Cardiac septum (tissue), 1 donor: Measurements from ENCODE around the gene TTC7B. TPM values are rescaled to one million over a fixed set of nuclear protein-coding genes. Genes with fewer than 3 reads are reported as not detected.
A peak's percentile ranks its signal among the peaks of the same experiment; 100 is the strongest.

Experiments used
- DNase-seq: peaks from one replicate; pipeline ENCODE4 v3.0.0-alpha.2; 2020; ENCODE audit warnings: low spot score
- intact Hi-C: fragments of 100-400 bp; cut with DNase I; formaldehyde crosslinking; loops from one replicate; pipeline ENCODE4 v1.14.0; 2022
- total RNA-seq: library from RNA; stranded (reverse); fragmentation: NEBNext Ultra II Directional; extraction: Animal tissue kit (Norgen Biotek cat#: 25700); gene quantifications from one replicate; pipeline ENCODE4 v1.2.1, GENCODE V29; 2021
- donor health status: DM: no; HTN: no; CAD: no.

The TTC7B gene
- total RNA-seq, 1 donor from 2014 or later, result 64.9 TPM

DNA sequence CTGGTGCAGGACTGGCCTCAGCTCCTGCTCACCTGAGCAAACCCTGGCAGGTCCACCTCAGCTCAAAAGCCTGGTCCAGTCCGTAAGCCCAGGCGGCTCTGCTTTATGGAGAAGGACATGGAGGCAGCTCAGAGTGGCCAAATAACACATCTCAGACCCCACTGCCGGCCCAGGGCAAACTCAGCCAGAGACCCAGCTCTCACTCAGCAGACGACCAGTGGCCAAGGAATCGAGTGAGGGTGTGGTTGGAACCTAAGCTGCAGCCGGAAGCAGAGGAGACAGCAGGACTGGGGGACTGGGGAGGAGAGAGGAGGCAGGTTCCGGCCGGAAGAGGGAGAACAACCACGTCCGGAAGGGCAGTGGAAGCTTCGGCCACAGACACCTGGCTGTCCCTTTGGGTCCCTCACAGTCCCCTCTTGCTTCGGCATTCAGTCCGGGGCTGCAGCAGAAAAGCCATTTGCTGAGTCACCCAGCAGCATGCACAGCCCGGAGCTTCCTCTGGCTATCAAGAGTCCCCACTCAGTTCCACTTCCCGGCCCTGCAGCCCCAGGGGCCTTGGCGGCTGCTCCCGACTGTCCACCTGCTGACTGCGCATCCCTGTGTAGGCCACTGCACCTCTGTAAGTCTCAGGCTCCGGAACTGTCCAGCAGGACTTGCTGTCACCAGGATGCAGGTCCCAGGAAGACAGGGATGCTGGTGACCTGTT is 315.4 kb downstream of the TTC7B start:
- intact Hi-C loops, result no loop called here
- DNase-seq, result peak; percentile 68

DNA sequence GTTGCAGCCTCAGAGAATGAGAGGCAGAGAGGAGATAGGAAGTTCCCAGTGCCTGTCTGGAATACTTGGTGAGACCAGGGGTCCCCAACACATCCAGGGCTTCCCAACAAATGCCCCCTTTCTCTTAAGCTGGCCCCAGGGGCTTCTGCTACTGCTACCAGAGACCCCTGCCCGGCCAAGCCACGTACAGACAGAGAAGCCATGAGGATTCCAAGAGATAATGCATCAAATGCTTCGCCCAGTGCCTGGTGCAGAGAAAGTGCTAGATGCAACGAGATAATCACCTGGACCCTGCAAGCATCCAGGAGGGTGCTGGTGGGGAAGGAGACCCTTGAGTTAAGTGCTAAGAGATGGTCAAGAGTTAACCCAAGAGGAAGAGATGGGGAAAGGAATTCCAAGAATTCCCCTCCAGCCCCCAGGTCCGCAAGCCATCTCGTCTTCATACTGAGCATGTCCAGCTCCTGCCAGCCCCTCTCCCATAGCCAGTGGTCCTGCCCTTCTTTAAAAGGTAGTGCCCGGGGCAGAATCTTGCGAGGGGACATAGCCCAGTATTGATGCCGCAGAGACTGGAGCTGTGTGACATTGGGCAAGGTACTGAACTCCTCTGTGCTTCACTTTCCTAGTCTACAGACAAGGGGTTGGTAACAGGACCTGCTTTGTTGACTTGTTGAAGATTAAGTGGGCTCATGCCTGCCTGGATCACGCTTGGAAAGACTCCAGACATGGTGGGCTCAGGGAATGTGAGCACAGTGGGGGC is 316.1 kb downstream of the TTC7B start:
- peak; percentile 31 for DNase-seq
- intact Hi-C loops, result loop anchor here (10.0 kb wide), 1 partner anchor 195 kb away; no protein-coding TSS in a partner anchor

DNA sequence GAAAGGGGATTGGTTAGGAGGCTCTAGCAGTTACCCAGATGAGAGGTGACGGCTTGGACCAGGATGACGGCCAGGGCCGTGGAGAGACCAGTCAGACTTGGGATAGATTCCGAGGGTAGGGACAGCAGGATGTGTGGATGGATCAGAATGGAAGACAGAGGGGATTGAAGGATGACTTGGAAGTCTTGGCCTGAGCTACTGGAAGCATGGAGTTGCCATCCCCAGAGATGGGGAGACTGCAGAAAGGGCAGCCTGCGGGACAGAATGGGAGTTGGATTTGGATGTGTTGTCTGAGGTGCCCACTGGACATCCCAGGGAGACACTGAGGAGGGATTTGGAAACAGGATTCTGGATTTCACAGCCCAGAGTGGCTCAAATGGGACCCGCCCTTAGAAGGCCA is 317.1 kb downstream of the TTC7B start:
- intact Hi-C loops, result loop anchor here (10.0 kb wide), 1 partner anchor 194 kb away; no protein-coding TSS in a partner anchor
- DNase-seq, result peak; percentile 50

DNA sequence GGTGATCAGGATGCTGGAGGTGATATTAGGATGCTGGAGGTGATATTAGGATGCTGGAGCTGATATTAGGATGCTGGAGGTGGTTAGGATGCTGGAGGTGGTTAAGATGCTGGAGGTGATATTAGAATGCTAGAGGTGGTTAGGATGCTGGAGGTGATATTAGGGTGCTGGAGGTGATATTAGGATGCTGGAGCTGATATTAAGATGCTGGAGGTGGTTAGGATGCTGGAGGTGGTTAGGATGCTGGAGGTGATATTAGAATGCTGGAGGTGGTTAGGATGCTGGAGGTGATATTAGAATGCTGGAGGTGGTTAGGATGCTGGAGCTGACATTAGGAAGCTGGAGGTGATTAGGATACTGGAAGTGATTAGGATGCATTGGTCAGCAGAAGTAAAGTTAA is 318.0 kb downstream of the TTC7B start:
- intact Hi-C loops, result loop anchor here (10.0 kb wide), 1 partner anchor 193 kb away; no protein-coding TSS in a partner anchor
- no peak for DNase-seq

DNA sequence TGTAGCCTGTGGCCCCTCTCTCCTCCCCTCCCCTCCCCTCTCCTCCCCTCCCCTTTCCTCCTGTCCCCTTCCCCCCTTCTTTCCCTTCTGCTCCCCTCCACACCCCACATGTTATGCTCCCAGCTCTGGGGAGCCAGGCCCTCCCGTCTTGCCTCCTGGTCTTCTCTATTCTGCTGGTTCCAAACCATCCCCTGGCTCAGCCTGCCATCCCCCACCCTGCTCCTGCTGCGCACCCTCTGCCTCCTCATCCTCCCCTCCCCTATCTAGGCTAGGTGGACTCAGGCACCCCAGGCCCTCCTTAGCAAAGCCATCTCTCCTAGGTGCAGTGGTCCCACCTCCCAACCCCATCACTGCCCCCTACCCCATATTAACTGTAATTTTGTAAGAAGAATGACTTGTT is 319.9 kb downstream of the TTC7B start:
- intact Hi-C loops, result loop anchor here (10.0 kb wide), 1 partner anchor 192 kb away; no protein-coding TSS in a partner anchor
- no peak for DNase-seq

DNA sequence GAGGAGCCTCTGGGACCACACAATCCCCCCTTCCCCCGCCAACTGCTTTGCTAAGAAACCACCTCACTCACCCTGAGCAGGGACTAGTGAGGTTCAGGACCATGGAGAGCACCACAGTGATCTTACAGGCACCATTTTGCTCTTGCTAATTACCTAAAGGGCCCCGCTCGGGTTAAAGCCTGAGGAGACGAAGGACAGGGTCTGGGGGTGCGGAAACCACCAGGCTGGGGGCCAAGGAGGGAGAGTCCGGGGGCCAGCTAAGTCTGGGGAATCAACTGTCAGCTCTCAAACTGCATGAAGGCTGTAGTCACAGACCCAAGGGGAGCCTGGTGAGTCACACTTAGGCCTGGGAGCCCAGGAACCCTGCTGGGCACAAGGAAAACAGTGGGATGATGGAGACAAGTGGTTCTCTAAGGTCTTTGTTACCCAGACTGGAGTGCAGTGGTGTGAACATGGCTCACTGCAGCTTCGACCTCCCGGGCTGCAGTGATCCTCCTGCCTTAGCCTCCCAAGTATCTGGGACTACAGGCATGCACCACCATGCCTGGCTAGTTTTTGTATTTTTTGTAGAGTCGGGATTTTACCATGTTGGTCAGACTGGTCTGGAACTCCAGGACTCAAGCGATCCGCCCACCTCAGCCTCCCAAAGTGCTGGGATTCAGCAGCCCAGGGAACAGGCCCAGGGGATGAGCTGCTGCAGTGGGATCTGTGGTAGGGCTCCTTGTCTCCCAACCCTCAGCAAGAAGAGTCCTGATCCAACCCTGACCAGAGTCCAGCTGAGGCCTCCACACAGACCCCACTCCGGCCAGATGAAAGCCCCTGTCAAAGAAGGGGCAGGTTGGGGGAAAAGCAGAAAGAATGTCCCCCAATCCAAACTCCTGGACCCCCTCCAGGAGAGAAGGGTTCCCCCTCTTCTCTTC is 320.6 kb downstream of the TTC7B start:
- no peak for DNase-seq
- intact Hi-C loops, result loop anchor here (10.0 kb wide), 1 partner anchor 191 kb away; no protein-coding TSS in a partner anchor

DNA sequence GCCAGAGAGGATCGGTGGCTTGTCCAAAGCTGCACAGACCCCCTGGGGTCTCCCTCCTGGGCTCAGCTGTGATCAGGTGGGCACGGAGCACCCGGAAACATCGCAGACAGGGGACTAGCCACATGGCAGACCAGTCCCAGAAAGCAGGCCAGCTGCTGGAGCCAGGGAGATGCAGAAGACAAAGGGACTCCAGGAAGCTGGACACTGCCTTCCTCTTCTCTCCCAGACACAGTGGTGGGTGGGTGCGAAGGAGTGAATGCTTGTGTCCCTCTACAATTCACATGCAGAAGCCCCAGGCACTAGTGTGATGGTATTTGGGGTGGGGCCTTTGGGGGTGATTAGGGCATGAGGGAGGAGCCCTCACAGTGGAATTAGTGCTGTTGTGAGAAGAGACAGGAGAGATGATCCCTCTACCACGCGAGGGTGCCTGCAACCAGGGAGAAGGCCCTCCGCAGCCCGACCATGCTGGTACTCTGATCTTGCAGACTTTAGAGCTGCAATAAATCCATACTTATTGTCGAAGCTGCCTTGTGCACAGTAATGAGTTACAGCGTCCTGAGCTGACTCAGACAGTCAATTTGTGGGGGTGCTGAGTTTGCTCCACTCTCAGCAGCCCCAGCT is 324.2 kb downstream of the TTC7B start:
- intact Hi-C loops, result loop anchor here (10.0 kb wide), 1 partner anchor 187 kb away; no protein-coding TSS in a partner anchor
- DNase-seq, result no peak

DNA sequence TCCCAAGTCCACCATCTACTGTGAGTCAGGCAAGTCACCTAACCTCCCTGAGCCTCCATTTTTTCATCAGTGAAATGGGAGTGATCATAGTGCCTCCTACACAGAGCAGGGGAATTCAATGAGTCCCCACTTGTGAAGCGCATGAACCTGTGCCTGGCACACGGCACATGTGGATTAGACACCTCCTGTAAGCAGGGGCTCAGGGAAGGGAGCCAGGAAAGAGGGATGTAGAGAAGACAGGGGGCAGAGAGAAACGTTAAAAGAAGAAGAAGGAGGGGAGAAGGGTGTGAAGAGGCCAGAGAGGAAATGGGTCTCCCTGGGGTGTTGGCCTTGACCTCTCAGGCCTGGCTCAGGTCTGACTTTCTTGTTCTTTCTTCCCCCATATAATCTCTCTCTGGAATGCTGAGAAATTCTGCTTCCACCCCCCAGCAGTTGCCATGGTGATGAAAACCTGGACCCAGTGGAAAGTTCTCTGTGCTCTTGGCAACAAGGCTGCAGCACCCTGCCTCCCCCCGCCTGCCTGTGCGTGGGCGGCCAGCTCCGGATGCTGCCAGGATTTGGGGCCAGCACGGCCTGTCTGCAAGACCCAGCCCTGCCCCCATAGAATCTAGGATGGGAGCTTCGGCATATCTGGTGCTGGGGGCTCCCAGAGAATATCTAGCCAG is 324.9 kb downstream of the TTC7B start:
- intact Hi-C loops, result loop anchor here (10.0 kb wide), 1 partner anchor 187 kb away; no protein-coding TSS in a partner anchor
- no peak for DNase-seq

DNA sequence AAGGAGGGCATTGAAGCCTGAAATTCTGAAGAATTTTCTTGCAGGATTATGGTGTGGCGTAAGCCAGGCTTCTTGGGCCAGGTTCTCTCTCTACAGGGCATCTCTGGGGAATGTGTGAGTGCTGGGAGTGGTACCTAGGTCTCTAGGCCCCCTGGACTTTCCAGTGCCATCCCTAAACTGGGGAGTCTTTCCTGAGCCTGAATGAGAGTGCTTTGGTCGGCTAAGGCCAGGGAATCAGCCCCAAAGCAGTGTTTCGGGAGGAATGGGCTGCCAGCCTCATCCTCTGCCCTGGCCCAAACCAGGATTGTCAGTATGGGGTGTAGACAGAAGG is 325.5 kb downstream of the TTC7B start:
- no peak for DNase-seq
- intact Hi-C loops, result loop anchor here (10.0 kb wide), 1 partner anchor 186 kb away; no protein-coding TSS in a partner anchor

DNA sequence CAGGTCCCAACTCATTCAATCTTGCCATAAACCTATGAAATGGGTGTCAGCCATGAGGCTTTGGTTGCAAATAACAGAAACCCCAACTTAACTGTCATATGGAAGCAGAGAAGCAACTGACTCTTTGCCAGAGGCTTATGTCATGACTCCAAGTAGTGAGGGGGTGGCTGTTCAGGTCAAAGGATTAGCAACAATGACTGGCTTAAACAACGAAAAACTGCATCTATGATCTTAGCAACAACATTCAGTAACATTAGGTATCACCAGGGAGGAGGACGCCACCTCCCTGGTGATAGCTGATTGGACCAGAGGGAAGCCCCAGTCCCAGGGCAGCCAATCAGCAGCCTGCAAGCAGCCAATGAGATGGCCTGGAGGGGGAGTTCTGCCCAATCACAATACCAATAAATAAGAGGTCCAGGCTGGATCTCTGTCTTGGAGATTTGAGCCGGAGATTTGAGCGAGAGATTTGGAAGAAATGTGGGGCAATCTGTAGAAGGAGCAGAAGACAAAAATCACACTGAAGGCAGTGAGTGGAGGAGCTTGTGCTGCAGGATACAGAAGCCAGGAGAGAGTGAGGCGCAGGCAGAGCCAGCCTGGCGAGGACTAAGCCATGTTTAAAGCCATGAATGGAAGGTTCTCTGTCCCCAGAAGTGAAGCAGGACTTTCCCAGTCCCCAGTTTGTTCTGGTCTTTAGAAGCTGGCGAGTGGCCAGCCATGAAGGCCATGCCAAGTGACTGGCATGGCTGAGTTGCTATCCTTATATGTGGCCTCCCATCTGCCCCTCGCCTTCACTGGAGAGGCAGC is 326.1 kb downstream of the TTC7B start:
- intact Hi-C loops, result loop anchor here (10.0 kb wide), 1 partner anchor 185 kb away; no protein-coding TSS in a partner anchor
- DNase-seq, result no peak

DNA sequence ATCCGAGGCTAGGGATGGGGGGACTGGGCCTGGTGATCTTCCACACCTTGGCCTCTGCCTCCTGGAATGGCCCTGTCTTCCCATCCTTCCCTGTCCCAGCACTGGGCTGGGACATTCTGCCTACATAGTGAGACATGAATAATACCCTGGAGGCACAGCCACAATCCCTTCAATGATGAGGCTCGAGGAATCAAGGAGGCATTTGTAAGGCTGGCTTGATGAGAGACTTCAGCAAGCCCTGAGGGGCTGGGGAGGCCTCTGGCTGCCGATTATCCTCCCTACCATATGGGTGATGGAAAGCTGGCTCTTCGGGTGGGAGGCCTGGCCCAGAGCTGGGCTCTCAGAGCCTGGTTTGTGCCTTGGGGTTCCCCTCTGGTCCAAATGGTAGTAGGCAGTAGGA is 326.9 kb downstream of the TTC7B start:
- no peak for DNase-seq
- intact Hi-C loops, result no loop called here

DNA sequence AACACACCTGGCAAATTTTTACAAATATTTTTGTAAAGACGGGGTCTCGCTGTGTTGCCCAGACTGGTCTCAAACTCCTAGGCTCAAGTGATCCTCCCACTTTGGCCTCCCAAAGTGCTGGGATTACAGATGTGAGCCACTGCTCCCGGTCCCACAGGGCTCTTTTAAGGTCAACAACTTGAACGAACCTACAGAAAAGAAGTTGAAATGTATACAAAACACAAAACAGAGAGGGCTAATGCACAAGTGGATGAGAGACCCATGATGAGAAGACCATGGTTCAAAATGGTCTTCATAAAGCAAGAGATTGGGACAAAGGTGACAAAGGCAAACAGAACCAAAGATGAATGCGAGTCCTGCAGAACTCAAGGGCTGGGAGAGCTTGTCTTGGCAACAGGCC is 328.0 kb downstream of the TTC7B start:
- no peak for DNase-seq

DNA sequence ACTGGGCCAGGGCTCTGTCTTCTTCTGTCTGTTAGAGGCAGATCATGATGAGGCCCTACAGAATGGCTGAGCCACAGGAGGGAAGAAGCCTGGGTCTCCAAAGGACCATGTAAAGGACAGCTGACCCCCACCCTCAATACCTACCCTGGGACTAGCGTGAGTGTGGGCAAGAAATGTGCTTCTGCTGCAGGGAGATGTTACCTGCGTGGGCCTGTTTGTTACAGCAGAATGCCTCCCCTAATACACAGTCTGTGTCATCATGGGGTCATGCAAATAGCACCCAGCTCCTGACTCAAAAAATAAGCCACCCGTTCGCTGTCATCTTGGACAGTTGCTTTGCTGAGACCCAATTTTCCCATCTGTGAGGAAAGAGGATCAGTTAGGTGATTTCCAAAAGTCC is 328.8 kb downstream of the TTC7B start:
- intact Hi-C loops, result no loop called here
- no peak for DNase-seq

More for the DNA sequence above, 328.0 kb downstream of the TTC7B start:
- intact Hi-C loops, result no loop called here

DNA sequence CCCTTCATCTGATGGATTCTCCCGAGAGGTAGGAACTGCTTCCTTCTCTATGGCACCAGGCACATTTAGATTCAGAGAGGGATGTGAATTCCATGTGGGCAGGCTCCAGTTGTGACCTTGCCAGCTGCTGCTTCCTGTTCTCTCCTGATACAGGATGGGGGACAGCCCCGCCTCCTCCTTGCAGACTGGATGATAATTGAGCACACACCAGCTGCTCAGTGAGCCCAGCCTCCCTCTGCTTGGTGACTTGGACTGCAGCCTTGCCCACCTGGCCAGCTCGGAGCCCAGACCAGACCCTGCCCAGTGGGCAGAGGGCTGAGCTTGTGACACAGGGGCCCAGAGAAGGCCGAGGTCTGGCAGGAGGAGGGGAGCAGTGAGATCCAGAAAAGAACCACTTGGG is 329.2 kb downstream of the TTC7B start:
- intact Hi-C loops, result no loop called here

DNA sequence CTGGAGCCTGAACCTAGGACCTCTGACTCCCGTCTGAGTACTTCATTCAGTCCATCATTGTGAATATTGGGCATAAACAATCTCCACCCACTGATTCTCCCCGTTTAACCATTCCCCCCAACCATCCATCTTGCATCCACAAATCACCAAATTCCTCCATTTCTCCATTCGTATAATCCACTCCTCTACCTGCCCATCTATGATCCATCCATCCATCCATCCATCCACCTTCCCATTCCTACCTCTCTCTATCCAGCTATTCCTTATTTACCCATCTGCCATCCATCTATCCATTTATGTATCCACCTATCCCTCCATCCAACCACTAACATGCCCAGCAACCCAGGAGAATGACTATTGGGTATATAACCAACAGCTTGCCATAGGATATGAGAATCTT is 331.9 kb downstream of the TTC7B start:
- intact Hi-C loops, result no loop called here
- DNase-seq, result no peak

More for the DNA sequence above, 329.2 kb downstream of the TTC7B start:
- no peak for DNase-seq

DNA sequence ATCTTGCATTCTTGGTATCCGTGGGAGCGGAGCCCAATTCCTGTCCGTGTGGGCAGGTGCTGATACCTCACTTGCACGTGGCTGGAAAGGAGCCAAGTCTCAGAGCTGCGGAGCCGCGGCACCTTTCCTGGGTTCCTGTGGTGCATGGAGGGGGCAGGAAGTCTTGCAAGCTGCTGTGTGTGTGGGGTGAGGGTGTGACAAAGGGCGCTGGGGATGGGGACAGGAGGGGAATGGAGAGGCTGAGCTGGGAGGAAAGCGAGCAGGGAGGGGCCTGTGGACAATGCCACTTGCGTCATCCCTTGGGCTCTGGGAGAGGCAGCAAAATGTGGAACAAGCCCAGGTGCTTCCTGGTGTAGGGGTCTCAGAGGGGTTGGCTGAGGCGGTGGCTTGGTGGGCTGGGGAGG is 332.7 kb downstream of the TTC7B start:
- no peak for DNase-seq
- intact Hi-C loops, result no loop called here

DNA sequence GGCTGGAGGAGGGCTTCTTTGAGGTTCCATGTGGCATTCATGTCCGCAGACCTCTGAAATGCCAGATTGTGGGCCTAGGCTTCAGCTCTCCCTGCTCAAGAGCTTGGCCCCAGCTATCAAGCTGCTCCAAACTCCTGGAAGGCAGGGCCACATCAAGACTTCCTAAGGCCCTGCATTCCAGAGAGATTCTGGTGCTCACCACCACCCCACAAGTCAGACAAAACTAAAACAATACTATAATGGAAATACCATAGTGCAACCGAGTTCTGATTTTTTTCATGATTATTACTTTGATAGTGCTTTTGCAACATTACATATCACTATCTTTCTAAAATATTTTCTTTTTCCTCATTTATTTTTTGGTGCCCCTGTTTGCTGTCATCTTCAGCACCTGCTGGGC is 333.1 kb downstream of the TTC7B start:
- DNase-seq, result no peak
- intact Hi-C loops, result no loop called here

DNA sequence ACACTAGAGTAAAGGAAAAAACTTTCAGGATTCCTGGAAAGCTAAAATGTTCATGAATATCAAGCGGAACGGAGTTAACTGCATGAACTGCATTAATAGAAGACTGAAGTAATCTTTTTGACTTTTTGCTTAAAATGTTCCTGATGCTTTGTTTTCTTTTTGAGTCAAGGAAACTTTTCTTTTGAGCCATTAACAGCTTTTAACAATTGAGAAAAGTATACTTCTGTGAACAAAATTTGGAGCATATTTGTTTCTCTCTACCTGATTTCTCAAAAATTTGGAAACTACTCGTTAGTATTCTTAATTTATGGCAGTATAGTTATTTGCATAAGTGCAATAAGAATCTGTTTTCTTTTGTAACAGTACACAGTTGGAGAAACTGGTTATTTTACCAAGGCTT is 340.9 kb downstream of the TTC7B start:
- intact Hi-C loops, result no loop called here
- DNase-seq, result no peak
